ENCODE measurements around the gene TAF5L.

TAF5L gene

GRCh38 chr1:229625915-229626831 lies at the start of gene TAF5L, which contains the start of gene URB2:
Gene TAF5L, minus strand, starts transcription at chr1:229626122. Its CDS starts 11,640 bp downstream, at chr1:229614482.
Gene URB2, plus strand, starts transcription at chr1:229626247. Its CDS starts 1,387 bp downstream, at chr1:229627634.
- peak; percentile 92 for DNase-seq

- DNase-seq = no peak
These were observed 49.5 kb upstream of the TAF5L start for GRCh38 chr1:229675396-229675795.

GRCh38 chr1:229674042-229674441 lies 48.1 kb upstream of the TAF5L start:
- DNase-seq = no peak

- DNase-seq = no peak
These were observed 46.3 kb upstream of the TAF5L start for GRCh38 chr1:229672246-229672645.

- peak; percentile 43 for DNase-seq
These were observed 45.4 kb upstream of the TAF5L start for GRCh38 chr1:229671310-229671709.

GRCh38 chr1:229669333-229669732 lies 43.4 kb upstream of the TAF5L start:
- DNase-seq = no peak

- DNase-seq = no peak
These were observed 40.7 kb upstream of the TAF5L start for GRCh38 chr1:229666585-229666984.

GRCh38 chr1:229665912-229666558 lies 40.1 kb upstream of the TAF5L start:
- no peak for DNase-seq

- peak; percentile 93 for DNase-seq
These were observed 38.3 kb upstream of the TAF5L start for GRCh38 chr1:229664133-229664689.

GRCh38 chr1:229661897-229662296 lies 36.0 kb upstream of the TAF5L start:
- DNase-seq = no peak

- peak; percentile 78 for DNase-seq
These were observed 35.3 kb upstream of the TAF5L start for GRCh38 chr1:229661022-229661877.

GRCh38 chr1:229657993-229658755 lies 32.3 kb upstream of the TAF5L start:
- no peak for DNase-seq

GRCh38 chr1:229655781-229656180 lies 29.9 kb upstream of the TAF5L start:
- no peak for DNase-seq

- DNase-seq = no peak
These were observed 27.5 kb upstream of the TAF5L start for GRCh38 chr1:229653420-229653819.

- no peak for DNase-seq
These were observed 25.6 kb upstream of the TAF5L start for GRCh38 chr1:229651546-229651945.

GRCh38 chr1:229650045-229650444 lies 24.1 kb upstream of the TAF5L start:
- DNase-seq = no peak

- no peak for DNase-seq
These were observed 22.5 kb upstream of the TAF5L start for GRCh38 chr1:229648406-229648805.

- no peak for DNase-seq
These were observed 19.5 kb upstream of the TAF5L start for GRCh38 chr1:229645324-229645993.

- no peak for DNase-seq
These were observed 18.2 kb upstream of the TAF5L start for GRCh38 chr1:229643996-229644745.

- DNase-seq = no peak
These were observed 17.0 kb upstream of the TAF5L start for GRCh38 chr1:229642970-229643369.

- DNase-seq = no peak
These were observed 16.5 kb upstream of the TAF5L start for GRCh38 chr1:229642376-229642775.

All from stimulated activated CD4-positive, alpha-beta T cell treated with anti-CD3 and anti-CD28 coated beads, Interleukin-15, amount 100 ng/mL, for 24 hours (primary cell).